ENCODE data around the gene SH3TC1. TPM values are rescaled to one million over a fixed set of nuclear protein-coding genes. Genes with fewer than 3 reads are reported as not detected.

The SH3TC1 gene
- total RNA-seq, 5 donors from 2014 or later (not counting 1 experiment from before 2014, with no cell fraction given), result 24.6 to 103 (median 40.3) TPM

DNA sequence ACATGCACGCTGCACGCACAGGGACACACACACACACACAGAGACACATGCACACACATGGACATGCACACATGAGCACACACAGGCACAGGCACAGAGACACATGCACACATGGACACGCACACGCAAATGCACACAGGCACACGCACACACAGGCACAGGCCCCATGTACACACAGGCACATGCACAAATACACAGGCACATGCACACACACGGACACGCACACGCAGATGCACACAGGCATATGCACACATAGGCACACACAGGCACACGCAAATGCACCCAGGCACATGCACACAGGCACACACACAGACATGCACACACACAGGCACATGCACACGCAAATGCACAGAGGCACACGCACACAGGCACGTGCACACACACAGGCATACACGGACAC lies 40.1 kb downstream of the SH3TC1 start:
- no peak for DNase-seq
- CTCF ChIA-PET, result no interaction called here
- no peak overlapping the region for H3K4me3 Mint-ChIP-seq

GRCh38 chr4:8239661-8240060 lies 40.6 kb downstream of the SH3TC1 start:
- CTCF ChIA-PET, result no interaction called here
- H3K27ac Mint-ChIP-seq, result no peak overlapping the region
- POLR2A ChIA-PET, result interaction anchor here in 1 of 2 donors (0.6 kb wide), 1 partner anchor 13 kb away, joined by 4 read pairs; no protein-coding TSS in a partner anchor

More for the DNA sequence above, 40.1 kb downstream of the SH3TC1 start:
- Mint-ChIP-seq H3K9me3 (no peaks in the 10 kb centered on the region), H3K36me3 (peaks cover 8% of the 10 kb centered on the region), H3K27ac (no peak overlapping the region), H3K4me1 (peaks cover 5 to 6% (median 6%) of the 10 kb centered on the region in 3 donors), H3K27me3 (no peaks in the 10 kb centered on the region)
- Histone ChIP-seq H3K36me3 (ENCODE audit: control insufficient read depth in 2 of 2, extremely low read depth in 1 of 2, insufficient read depth in 1 of 2, low read length in 1 of 2) (peaks cover 0 to 11% of the 10 kb centered on the region in 2 donors), H3K4me1 (ENCODE audit: control insufficient read depth in 1 of 2, extremely low read depth in 1 of 2, insufficient read depth in 2 of 2, low read length in 2 of 2) (peaks cover 0 to 12% of the 10 kb centered on the region in 2 experiments), H3K27ac (ENCODE audit: low read length) (no peak overlapping the region), H3K9me3 (no peaks in the 10 kb centered on the region), H3K27me3 (replicated peaks in 1 of 2; ENCODE audit: control insufficient read depth in 2 of 2, extremely low read depth in 1 of 2, insufficient read depth in 2 of 2, low read length in 1 of 2) (peaks cover 0 to 3% of the 10 kb centered on the region in 2 experiments), H3K4me3 (ENCODE audit: control insufficient read depth in 1 of 2, extremely low read depth in 1 of 2, low read length in 1 of 2) (no peak overlapping the region)
- POLR2A ChIA-PET, result interaction anchor here in 1 of 2 donors (0.6 kb wide), 1 partner anchor 13 kb away, joined by 4 read pairs; no protein-coding TSS in a partner anchor
- ATAC-seq (replicated peaks in 1 of 4), result no peak
- 92% methylated on average over 11 of the region's 13 CpGs for WGBS (ENCODE audit: insufficient coverage)

DNA sequence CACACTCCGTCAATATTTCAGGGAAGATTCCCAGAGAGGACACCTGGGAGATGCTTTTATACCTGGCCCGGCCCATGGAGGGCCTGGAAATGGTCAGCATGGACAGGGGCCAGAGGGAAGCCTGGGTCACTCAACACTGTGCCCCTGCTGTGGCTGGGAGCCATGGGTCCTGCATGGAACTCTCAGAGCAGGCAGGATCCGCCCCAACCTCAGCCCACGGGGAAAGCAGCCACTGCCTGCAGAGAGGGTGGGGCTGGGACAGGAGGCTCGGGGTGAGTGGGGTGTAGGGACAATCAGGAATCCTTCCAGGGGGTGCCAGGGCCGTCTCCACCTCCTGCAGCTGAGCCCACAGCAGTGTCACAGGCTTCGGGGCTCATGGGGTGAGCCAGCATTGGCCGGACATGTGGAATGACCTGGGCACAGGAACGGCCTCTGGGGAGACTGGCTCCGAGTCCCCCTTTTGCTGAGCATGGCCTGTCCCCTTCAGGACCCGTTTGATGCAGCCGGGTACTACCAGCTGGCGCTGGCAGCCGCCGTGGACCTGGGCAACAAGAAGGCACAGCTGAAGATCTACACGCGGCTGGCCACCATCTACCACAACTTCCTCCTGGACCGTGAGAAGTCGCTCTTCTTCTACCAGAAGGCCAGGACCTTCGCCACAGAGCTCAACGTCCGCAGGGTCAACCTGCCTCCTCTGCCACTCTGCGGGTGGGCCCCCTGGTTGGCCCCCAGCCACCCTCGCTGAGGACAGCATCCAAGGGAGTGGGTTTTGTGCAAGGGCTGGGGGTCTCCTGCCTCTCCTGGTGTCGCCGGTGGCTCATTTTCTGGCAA lies 41.3 kb downstream of the SH3TC1 start:
- peaks cover 0 to 11% of the 10 kb centered on the region in 2 donors for H3K36me3 ChIP-seq (ENCODE audit: control insufficient read depth in 2 of 2, extremely low read depth in 1 of 2, insufficient read depth in 1 of 2, low read length in 1 of 2)
- WGBS (ENCODE audit: insufficient coverage), result 69% methylated on average over 21 of the region's 26 CpGs
- CTCF ChIA-PET, result no interaction called here

More at GRCh38 chr4:8239661-8240060, 40.6 kb downstream of the SH3TC1 start:
- DNase-seq (no peak), ATAC-seq (replicated peaks in 1 of 4) (no peak)
- H3K4me1 ChIP-seq (ENCODE audit: control insufficient read depth in 1 of 2, extremely low read depth in 1 of 2, insufficient read depth in 2 of 2, low read length in 2 of 2), result peaks cover 0 to 12% of the 10 kb centered on the region in 2 experiments
- no peak overlapping the region for H3K4me3 ChIP-seq (ENCODE audit: control insufficient read depth in 1 of 2, extremely low read depth in 1 of 2, low read length in 1 of 2)
- Mint-ChIP-seq H3K4me3 (no peak overlapping the region), H3K9me3 (no peaks in the 10 kb centered on the region), H3K36me3 (peaks cover 8% of the 10 kb centered on the region), H3K4me1 (peaks cover 5 to 6% (median 5%) of the 10 kb centered on the region in 3 donors), H3K27me3 (no peaks in the 10 kb centered on the region)
- H3K27me3 ChIP-seq (replicated peaks in 1 of 2; ENCODE audit: control insufficient read depth in 2 of 2, extremely low read depth in 1 of 2, insufficient read depth in 2 of 2, low read length in 1 of 2), result peaks cover 0 to 3% of the 10 kb centered on the region in 2 experiments
- H3K27ac ChIP-seq (ENCODE audit: low read length), result no peak overlapping the region
- peaks cover 0 to 11% of the 10 kb centered on the region in 2 donors for H3K36me3 ChIP-seq (ENCODE audit: control insufficient read depth in 2 of 2, extremely low read depth in 1 of 2, insufficient read depth in 1 of 2, low read length in 1 of 2)
- H3K9me3 ChIP-seq, result no peaks in the 10 kb centered on the region
- WGBS (ENCODE audit: insufficient coverage), result 94% methylated on average over 9 of the region's 9 CpGs

DNA sequence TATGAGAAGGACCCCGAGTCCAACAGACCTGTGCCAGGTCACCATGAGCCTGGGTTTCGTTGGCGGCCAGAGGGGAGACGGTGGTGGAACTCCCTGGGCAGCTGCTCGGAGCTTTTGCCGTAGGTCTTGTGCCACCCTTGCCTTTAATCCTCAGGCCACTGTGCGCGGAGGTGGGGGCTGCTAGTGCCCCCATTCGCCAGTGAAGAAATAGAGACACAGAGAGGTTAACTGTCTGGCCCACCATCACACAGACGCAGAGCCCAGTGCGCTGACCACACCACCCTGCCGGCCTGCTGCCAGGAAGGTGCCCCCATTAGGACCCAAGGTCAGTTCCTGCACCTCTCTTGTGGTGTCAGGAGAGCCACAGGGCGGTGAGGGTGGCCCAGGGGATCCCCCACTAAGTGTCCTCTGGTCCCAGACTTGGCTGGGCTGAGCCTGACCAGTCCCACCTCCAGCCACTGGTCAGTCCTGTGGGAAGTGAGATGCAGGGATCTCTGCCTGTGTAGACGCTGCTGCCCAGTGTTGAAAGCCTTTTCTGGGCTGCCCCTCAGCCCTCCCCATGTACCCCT lies 42.2 kb downstream of the SH3TC1 start:
- DNase-seq (no peak), ATAC-seq (replicated peaks in 1 of 4) (no peak)
- Mint-ChIP-seq H3K36me3 (peaks cover 8% of the 10 kb centered on the region), H3K4me3 (no peak overlapping the region), H3K4me1 (peaks cover 3 to 6% (median 5%) of the 10 kb centered on the region in 3 donors), H3K27me3 (no peaks in the 10 kb centered on the region), H3K9me3 (no peaks in the 10 kb centered on the region), H3K27ac (no peak overlapping the region)
- peaks cover 0 to 12% of the 10 kb centered on the region in 2 experiments for H3K4me1 ChIP-seq (ENCODE audit: control insufficient read depth in 1 of 2, extremely low read depth in 1 of 2, insufficient read depth in 2 of 2, low read length in 2 of 2)
- WGBS (ENCODE audit: insufficient coverage), result 96% methylated on average over 12 of the region's 14 CpGs
- H3K9me3 ChIP-seq, result no peaks in the 10 kb centered on the region
- no peak overlapping the region for H3K27ac ChIP-seq (ENCODE audit: low read length)
- peaks cover 0 to 8% of the 10 kb centered on the region in 2 donors for H3K36me3 ChIP-seq (ENCODE audit: control insufficient read depth in 2 of 2, extremely low read depth in 1 of 2, insufficient read depth in 1 of 2, low read length in 1 of 2)
- H3K27me3 ChIP-seq (replicated peaks in 1 of 2; ENCODE audit: control insufficient read depth in 2 of 2, extremely low read depth in 1 of 2, insufficient read depth in 2 of 2, low read length in 1 of 2), result peaks cover 0 to 6% of the 10 kb centered on the region in 2 experiments
- POLR2A ChIA-PET, result no interaction called here
- H3K4me3 ChIP-seq (ENCODE audit: control insufficient read depth in 1 of 2, extremely low read depth in 1 of 2, low read length in 1 of 2), result no peak overlapping the region
- CTCF ChIA-PET, result interaction anchor here (0.5 to 1.7 kb wide), 3 partner anchors 44 to 69 kb away, joined by 4 to 6 read pairs (median 5); no protein-coding TSS in a partner anchor

More for the DNA sequence above, 41.3 kb downstream of the SH3TC1 start:
- ATAC-seq (replicated peaks in 1 of 4), result no peak
- no peak overlapping the region for H3K4me3 Mint-ChIP-seq
- H3K4me3 ChIP-seq (ENCODE audit: control insufficient read depth in 1 of 2, extremely low read depth in 1 of 2, low read length in 1 of 2), result no peak overlapping the region
- peaks cover 0 to 3% of the 10 kb centered on the region in 2 experiments for H3K27me3 ChIP-seq (replicated peaks in 1 of 2; ENCODE audit: control insufficient read depth in 2 of 2, extremely low read depth in 1 of 2, insufficient read depth in 2 of 2, low read length in 1 of 2)
- H3K9me3 ChIP-seq, result no peaks in the 10 kb centered on the region
- no peak overlapping the region for H3K27ac ChIP-seq (ENCODE audit: low read length)
- H3K27me3 Mint-ChIP-seq, result no peaks in the 10 kb centered on the region
- no peak overlapping the region for H3K27ac Mint-ChIP-seq
- peaks cover 0 to 12% of the 10 kb centered on the region in 2 experiments for H3K4me1 ChIP-seq (ENCODE audit: control insufficient read depth in 1 of 2, extremely low read depth in 1 of 2, insufficient read depth in 2 of 2, low read length in 2 of 2)
- POLR2A ChIA-PET, result no interaction called here
- peaks cover 3 to 6% (median 5%) of the 10 kb centered on the region in 3 donors for H3K4me1 Mint-ChIP-seq
- peaks cover 8% of the 10 kb centered on the region for H3K36me3 Mint-ChIP-seq
- H3K9me3 Mint-ChIP-seq, result no peaks in the 10 kb centered on the region
- no peak for DNase-seq

GRCh38 chr4:8241895-8242696 lies 43.0 kb downstream of the SH3TC1 start:
- Mint-ChIP-seq H3K4me1 (peaks cover 3 to 6% (median 5%) of the 10 kb centered on the region in 3 donors), H3K36me3 (peaks cover 8% of the 10 kb centered on the region), H3K9me3 (no peaks in the 10 kb centered on the region), H3K27ac (no peak overlapping the region), H3K4me3 (no peak overlapping the region), H3K27me3 (no peaks in the 10 kb centered on the region)
- Histone ChIP-seq H3K27me3 (replicated peaks in 1 of 2; ENCODE audit: control insufficient read depth in 2 of 2, extremely low read depth in 1 of 2, insufficient read depth in 2 of 2, low read length in 1 of 2) (peaks cover 0 to 7% of the 10 kb centered on the region in 2 experiments), H3K36me3 (ENCODE audit: control insufficient read depth in 2 of 2, extremely low read depth in 1 of 2, insufficient read depth in 1 of 2, low read length in 1 of 2) (peaks cover 0 to 6% of the 10 kb centered on the region in 2 donors), H3K9me3 (no peaks in the 10 kb centered on the region), H3K4me3 (ENCODE audit: control insufficient read depth in 1 of 2, extremely low read depth in 1 of 2, low read length in 1 of 2) (no peak overlapping the region), H3K4me1 (ENCODE audit: control insufficient read depth in 1 of 2, extremely low read depth in 1 of 2, insufficient read depth in 2 of 2, low read length in 2 of 2) (peaks cover 0 to 12% of the 10 kb centered on the region in 2 experiments), H3K27ac (ENCODE audit: low read length) (no peak overlapping the region)
- DNase-seq, result peak in 34 of 35 experiments; percentile 42 to 83 (median 73)
- WGBS (ENCODE audit: insufficient coverage), result 41% methylated on average over 24 of the region's 29 CpGs
- ChIA-PET CTCF (interaction anchor here (0.5 to 1.7 kb wide), 8 partner anchors 11 to 1360 kb away, joined by 3 to 6 read pairs (median 4); no protein-coding TSS in a partner anchor), POLR2A (no interaction called here)
- peak; percentile 83 to 85 (median 84) for ATAC-seq (replicated peaks in 1 of 4)

Measured in T-cell (primary cell).